CD4-positive, alpha-beta memory T cell (primary cell): ENCODE data around the gene CACNA1C. TPM values are rescaled to one million over a fixed set of nuclear protein-coding genes. Genes with fewer than 3 reads are reported as not detected.

Experiments
- CTCF ChIA-PET: fragments of 350-600 bp; sonication (Branson Sonifier 250); formaldehyde crosslinking; loops from one replicate; lab custom pipeline; 2021; ENCODE audit warnings: inconsistent platforms; ENCODE audit not compliant: partially characterized antibody; lab: Charles Lee
- POLR2A ChIA-PET: fragments of 350-600 bp; sonication (Branson Sonifier 250); formaldehyde crosslinking; loops from one replicate; lab custom pipeline; 2021; ENCODE audit not compliant: partially characterized antibody; lab: Charles Lee
- DNase-seq, 5 donors: peaks; one replicate each; pipeline versions ENCODE4 v3.0.0 to v3.0.0-alpha.2; 2020 to 2022; ENCODE audit warnings: mixed read lengths in 1 of 5
- H3K27ac ChIP-seq: one replicate; pipeline ENCODE4 v1.7.0; 2013; ENCODE audit warnings: low read depth, low read length
- H3K27me3 ChIP-seq: 2 replicates; pipeline ENCODE4 v1.7.0; 2013; ENCODE audit warnings: mild to moderate bottlenecking, low read length, moderate library complexity; ENCODE audit not compliant: insufficient read depth
- H3K36me3 ChIP-seq: 2 replicates; pipeline ENCODE4 v1.7.0; 2013; ENCODE audit warnings: mild to moderate bottlenecking, low read length, moderate library complexity; ENCODE audit not compliant: insufficient read depth
- H3K4me1 ChIP-seq: 2 replicates; pipeline ENCODE4 v1.7.0; 2013; ENCODE audit warnings: mild to moderate bottlenecking, low read length, moderate library complexity; ENCODE audit not compliant: insufficient read depth
- H3K4me3 ChIP-seq, 2 donors: one replicate each; pipeline ENCODE4 v1.7.0; 2013; ENCODE audit warnings: low read length in 2 of 2, mild to moderate bottlenecking in 1 of 2
- H3K9me3 ChIP-seq, 2 donors: one replicate each; pipeline ENCODE4 v1.7.0; 2013; ENCODE audit warnings: low read length in 2 of 2, control low read depth in 1 of 2; ENCODE audit not compliant: control insufficient read depth in 1 of 2
- H3K27ac Mint-ChIP-seq, 7 donors: one replicate each; pipeline ENCODE4 v1.8.0; 2020 to 2021; ENCODE audit warnings: mixed read lengths in 7 of 7, mild to moderate bottlenecking in 6 of 7, inconsistent platforms in 3 of 7, moderate library complexity in 3 of 7
- H3K27me3 Mint-ChIP-seq, 2 donors: one replicate each; pipeline ENCODE4 v1.8.0; 2020 to 2021; ENCODE audit warnings: mixed read lengths in 2 of 2
- H3K36me3 Mint-ChIP-seq, 2 donors: one replicate each; pipeline ENCODE4 v1.8.0; 2020 to 2021; ENCODE audit warnings: mixed read lengths in 2 of 2, inconsistent platforms in 1 of 2, mild to moderate bottlenecking in 1 of 2
- H3K4me1 Mint-ChIP-seq, 4 donors: one replicate each; pipeline ENCODE4 v1.8.0; 2020 to 2021; ENCODE audit warnings: mixed read lengths in 4 of 4, mild to moderate bottlenecking in 1 of 4
- H3K4me3 Mint-ChIP-seq, 8 donors: one replicate each; pipeline ENCODE4 v1.8.0; 2020 to 2021; ENCODE audit warnings: mixed read lengths in 8 of 8, mild to moderate bottlenecking in 7 of 8, moderate library complexity in 6 of 8, inconsistent platforms in 3 of 8
- H3K9me3 Mint-ChIP-seq, 8 donors: one replicate each; pipeline ENCODE4 v1.8.0; 2020 to 2021; ENCODE audit warnings: mixed read lengths in 8 of 8, mild to moderate bottlenecking in 5 of 8, inconsistent platforms in 3 of 8, moderate library complexity in 1 of 8
- intact Hi-C: fragments of 100-400 bp; cut with micrococcal nuclease; formaldehyde crosslinking; loops from one replicate; pipeline ENCODE4 v1.15.1; 2023
- polyA plus RNA-seq, 2 donors: library from polyadenylated mRNA; unstranded; fragments of 300-500 nt; fragmentation: Illumina TruSeq; gene quantifications; one replicate each; pipeline ENCODE4 v1.2.3, GENCODE V29; 2021
- total RNA-seq, 2 experiments: library from RNA; stranded (reverse); gene quantifications; one replicate each; pipeline ENCODE4 v1.2.3, GENCODE V29; 2021

CACNA1C gene
- total and polyA plus RNA-seq, 4 experiments from 2014 or later, result 0.05 to 0.21 (median 0.07) TPM

DNA sequence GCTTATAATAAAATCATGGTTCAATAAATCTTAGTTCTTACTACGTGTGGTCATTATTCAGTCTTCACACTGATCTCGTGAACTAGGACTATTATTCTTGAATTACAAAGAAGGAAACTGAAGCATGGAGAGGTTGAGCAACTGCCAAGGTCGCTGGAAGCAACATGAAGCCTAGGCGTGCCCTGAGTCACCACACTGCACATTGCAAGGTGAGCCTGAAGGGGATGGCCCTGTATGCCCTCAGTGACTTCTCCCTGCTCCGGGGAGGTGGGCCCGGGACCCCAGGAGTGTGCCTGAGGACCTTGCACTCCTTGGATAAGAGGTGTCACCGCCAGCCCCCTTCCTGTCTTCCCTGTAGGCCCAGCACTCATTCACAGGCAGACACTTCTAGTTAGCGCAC, 161.6 kb downstream of the CACNA1C start:
- no peak overlapping the region for H3K27ac Mint-ChIP-seq
- no peaks in the 10 kb centered on the region for H3K9me3 ChIP-seq
- H3K36me3 Mint-ChIP-seq, result no peaks in the 10 kb centered on the region
- ChIA-PET CTCF (no interaction called here), POLR2A (no interaction called here)
- no peaks in the 10 kb centered on the region for H3K27me3 ChIP-seq
- no peaks in the 10 kb centered on the region for H3K36me3 ChIP-seq
- intact Hi-C loops, result no loop called here
- H3K4me3 Mint-ChIP-seq, result no peak overlapping the region
- H3K4me1 ChIP-seq, result no peaks in the 10 kb centered on the region
- H3K4me3 ChIP-seq, result no peak overlapping the region
- no peak overlapping the region for H3K27ac ChIP-seq
- H3K4me1 Mint-ChIP-seq, result no peaks in the 10 kb centered on the region
- H3K9me3 Mint-ChIP-seq, result peaks cover 0 to 2% (median 0%) of the 10 kb centered on the region in 8 donors
- no peak for DNase-seq
- H3K27me3 Mint-ChIP-seq, result peaks cover 8 to 15% of the 10 kb centered on the region in 2 donors

DNA sequence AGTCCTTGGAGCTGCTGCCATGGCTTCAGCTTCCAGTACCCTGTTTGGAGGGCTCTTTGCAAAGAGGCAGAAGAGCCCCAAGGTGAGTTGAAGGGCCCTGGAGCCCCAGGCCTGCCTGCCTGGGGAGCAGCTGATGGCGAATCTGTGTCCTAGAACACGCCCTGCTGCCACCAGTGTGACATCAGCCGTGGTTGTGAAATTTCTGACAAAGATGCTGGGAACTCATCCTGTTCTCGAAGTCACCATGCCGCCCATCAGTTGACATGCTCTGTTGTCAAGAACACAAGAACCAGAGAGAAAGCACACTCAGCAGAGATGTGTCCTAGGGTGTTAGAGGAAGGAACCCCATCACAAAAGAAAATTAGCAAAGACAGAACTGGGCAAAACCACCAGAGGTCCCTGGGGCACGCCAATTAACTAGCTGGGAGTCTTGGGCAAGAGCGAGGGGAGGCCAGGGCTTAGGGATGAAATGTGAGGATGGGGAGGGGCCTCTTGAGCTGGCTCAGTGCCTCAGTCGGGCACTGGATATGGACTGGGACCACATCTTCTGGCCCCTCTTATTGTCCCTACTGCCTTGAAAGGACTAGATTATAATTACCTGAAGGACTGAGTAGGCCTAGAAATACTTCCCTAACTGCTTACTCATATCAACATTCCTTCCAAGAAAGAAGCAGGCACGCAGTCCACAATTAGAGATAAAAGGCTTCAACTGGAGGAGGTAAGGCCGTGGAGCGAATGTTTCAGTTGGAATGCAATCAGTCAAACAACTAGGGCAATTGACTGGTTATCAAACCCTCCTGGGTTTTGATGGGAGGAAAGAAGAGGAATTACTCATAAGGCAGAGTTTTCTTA, 163.1 kb downstream of the CACNA1C start:
- Histone ChIP-seq H3K36me3 (no peaks in the 10 kb centered on the region), H3K27me3 (no peaks in the 10 kb centered on the region), H3K4me3 (no peak overlapping the region), H3K27ac (no peak overlapping the region), H3K9me3 (no peaks in the 10 kb centered on the region), H3K4me1 (no peaks in the 10 kb centered on the region)
- DNase-seq, result no peak
- intact Hi-C loops, result no loop called here
- no peaks in the 10 kb centered on the region for H3K4me1 Mint-ChIP-seq
- peaks cover 0 to 2% (median 0%) of the 10 kb centered on the region in 8 donors for H3K9me3 Mint-ChIP-seq
- H3K4me3 Mint-ChIP-seq, result no peak overlapping the region
- no peaks in the 10 kb centered on the region for H3K36me3 Mint-ChIP-seq
- CTCF ChIA-PET, result no interaction called here
- peaks cover 9 to 13% of the 10 kb centered on the region in 2 donors for H3K27me3 Mint-ChIP-seq
- H3K27ac Mint-ChIP-seq, result no peak overlapping the region
- POLR2A ChIA-PET, result no interaction called here

DNA sequence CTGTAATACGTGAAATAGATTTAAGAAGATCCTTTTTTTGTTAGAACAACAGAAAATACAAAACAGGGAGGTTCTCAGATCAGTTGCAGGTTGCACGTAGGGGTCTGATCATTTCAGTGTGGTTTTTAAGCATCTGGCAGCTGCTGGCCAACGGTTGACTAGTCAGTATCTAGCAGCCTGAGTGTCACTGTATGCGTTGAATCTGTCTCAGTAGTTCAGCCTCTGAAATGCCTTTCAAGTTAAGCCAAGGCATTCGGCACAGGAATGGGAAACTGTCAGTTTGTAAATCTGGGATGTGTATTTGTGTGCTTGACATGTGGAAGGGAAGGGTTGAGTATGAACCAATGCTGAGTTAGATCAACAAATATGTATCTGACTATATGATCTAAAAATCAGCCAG, 165.9 kb downstream of the CACNA1C start:
- H3K4me3 ChIP-seq, result no peak overlapping the region
- Mint-ChIP-seq H3K36me3 (no peaks in the 10 kb centered on the region), H3K27me3 (peaks cover 10 to 11% of the 10 kb centered on the region in 2 donors), H3K4me1 (no peaks in the 10 kb centered on the region), H3K9me3 (peaks cover 0 to 2% (median 0%) of the 10 kb centered on the region in 8 donors), H3K4me3 (no peak overlapping the region), H3K27ac (no peak overlapping the region)
- ChIA-PET POLR2A (no interaction called here), CTCF (no interaction called here)
- intact Hi-C loops, result no loop called here
- no peak overlapping the region for H3K27ac ChIP-seq
- DNase-seq, result no peak
- H3K4me1 ChIP-seq, result no peaks in the 10 kb centered on the region
- H3K9me3 ChIP-seq, result no peaks in the 10 kb centered on the region
- H3K27me3 ChIP-seq, result no peaks in the 10 kb centered on the region
- no peaks in the 10 kb centered on the region for H3K36me3 ChIP-seq

DNA sequence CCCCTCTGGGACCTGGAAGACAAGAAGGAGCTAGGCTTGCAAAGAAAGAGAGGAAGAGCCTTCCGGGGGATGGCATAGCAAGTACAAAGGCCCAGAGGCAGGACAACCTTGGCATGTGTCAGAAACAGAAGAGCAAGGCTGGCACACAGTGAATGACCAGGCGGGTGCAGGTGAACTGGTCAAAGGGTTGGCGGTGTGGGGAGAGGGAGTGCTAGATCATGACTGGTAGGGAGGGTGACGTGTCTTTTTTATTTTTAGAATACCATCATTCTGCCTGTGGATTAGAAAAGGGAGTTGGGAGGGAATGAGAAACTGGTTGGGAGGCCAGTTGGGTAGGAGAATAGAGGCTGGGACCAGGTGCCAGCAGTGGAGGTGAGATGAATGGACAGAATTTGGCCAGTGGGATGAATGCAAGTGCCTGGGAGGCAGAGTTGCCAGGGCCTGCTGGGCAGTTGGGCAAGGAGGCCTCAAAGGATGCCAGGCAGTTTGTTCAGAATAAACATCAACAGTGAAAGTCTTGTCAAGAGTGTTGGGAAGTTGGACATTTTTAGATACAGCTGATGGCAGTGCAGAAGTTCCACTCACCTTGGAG, 168.3 kb downstream of the CACNA1C start:
- CTCF ChIA-PET, result no interaction called here
- H3K27ac ChIP-seq, result no peak overlapping the region
- H3K9me3 ChIP-seq, result no peaks in the 10 kb centered on the region
- Mint-ChIP-seq H3K4me1 (no peaks in the 10 kb centered on the region), H3K4me3 (no peak overlapping the region), H3K9me3 (no peaks in the 10 kb centered on the region), H3K27me3 (peaks cover 8 to 11% of the 10 kb centered on the region in 2 donors), H3K27ac (no peak overlapping the region), H3K36me3 (no peaks in the 10 kb centered on the region)
- H3K36me3 ChIP-seq, result no peaks in the 10 kb centered on the region
- no peaks in the 10 kb centered on the region for H3K27me3 ChIP-seq
- DNase-seq, result no peak
- intact Hi-C loops, result no loop called here
- no peaks in the 10 kb centered on the region for H3K4me1 ChIP-seq
- POLR2A ChIA-PET, result no interaction called here
- no peak overlapping the region for H3K4me3 ChIP-seq

DNA sequence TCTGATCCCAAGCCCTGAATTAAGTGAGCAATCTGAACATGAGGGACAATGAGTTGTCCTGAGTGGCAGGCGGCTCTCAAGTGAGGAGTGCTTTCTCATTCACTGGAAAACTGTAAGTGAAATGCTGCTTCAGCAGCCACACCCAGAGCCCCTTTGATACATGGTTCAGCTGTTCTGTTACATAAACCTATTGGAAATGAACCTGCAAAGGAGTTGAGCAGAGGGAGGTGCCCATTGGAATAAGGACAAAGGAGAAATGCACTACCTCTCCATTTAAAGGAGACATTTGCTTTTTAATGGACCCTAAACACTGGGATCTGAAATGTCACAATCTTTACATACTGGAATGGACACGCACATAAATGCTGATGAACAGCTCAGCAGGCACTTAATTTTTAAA, 169.9 kb downstream of the CACNA1C start:
- Histone ChIP-seq H3K4me3 (no peak overlapping the region), H3K27ac (no peak overlapping the region), H3K9me3 (no peaks in the 10 kb centered on the region), H3K36me3 (no peaks in the 10 kb centered on the region), H3K4me1 (no peaks in the 10 kb centered on the region), H3K27me3 (no peaks in the 10 kb centered on the region)
- POLR2A ChIA-PET, result no interaction called here
- intact Hi-C loops, result no loop called here
- no peak for DNase-seq
- H3K4me1 Mint-ChIP-seq, result no peaks in the 10 kb centered on the region
- no peak overlapping the region for H3K27ac Mint-ChIP-seq
- H3K27me3 Mint-ChIP-seq, result peaks cover 9 to 15% of the 10 kb centered on the region in 2 donors
- no peak overlapping the region for H3K4me3 Mint-ChIP-seq
- no peaks in the 10 kb centered on the region for H3K9me3 Mint-ChIP-seq
- no peaks in the 10 kb centered on the region for H3K36me3 Mint-ChIP-seq
- CTCF ChIA-PET, result no interaction called here

DNA sequence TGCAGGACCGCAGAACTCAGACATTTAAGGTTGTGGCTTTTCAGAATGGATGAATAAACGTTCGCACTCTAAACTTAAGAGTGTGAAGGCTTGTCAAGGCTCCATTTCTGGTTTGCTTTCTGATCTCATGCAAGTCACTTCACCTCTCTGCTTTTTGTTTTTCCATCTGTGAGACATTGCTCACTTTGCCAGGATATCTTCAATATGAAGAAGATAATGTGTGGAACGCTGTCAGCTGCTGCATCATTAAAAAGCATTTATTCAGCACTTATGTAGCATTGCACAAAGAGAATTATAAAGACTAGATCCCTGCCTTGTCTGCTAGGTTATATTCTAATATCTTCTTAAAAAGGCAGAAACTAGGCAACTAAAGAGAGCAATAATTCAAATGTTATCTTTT, 172.2 kb downstream of the CACNA1C start:
- DNase-seq, result no peak
- H3K27me3 Mint-ChIP-seq, result peaks cover 5 to 25% of the 10 kb centered on the region in 2 donors
- intact Hi-C loops, result no loop called here
- no peaks in the 10 kb centered on the region for H3K4me1 Mint-ChIP-seq
- H3K9me3 Mint-ChIP-seq, result peaks cover 0 to 2% (median 0%) of the 10 kb centered on the region in 8 donors
- POLR2A ChIA-PET, result no interaction called here
- no peaks in the 10 kb centered on the region for H3K27me3 ChIP-seq
- no peak overlapping the region for H3K4me3 ChIP-seq
- no peak overlapping the region for H3K4me3 Mint-ChIP-seq
- no peaks in the 10 kb centered on the region for H3K4me1 ChIP-seq
- no peak overlapping the region for H3K27ac Mint-ChIP-seq
- CTCF ChIA-PET, result no interaction called here
- no peak overlapping the region for H3K27ac ChIP-seq
- no peaks in the 10 kb centered on the region for H3K36me3 Mint-ChIP-seq
- no peaks in the 10 kb centered on the region for H3K36me3 ChIP-seq
- H3K9me3 ChIP-seq, result no peaks in the 10 kb centered on the region

DNA sequence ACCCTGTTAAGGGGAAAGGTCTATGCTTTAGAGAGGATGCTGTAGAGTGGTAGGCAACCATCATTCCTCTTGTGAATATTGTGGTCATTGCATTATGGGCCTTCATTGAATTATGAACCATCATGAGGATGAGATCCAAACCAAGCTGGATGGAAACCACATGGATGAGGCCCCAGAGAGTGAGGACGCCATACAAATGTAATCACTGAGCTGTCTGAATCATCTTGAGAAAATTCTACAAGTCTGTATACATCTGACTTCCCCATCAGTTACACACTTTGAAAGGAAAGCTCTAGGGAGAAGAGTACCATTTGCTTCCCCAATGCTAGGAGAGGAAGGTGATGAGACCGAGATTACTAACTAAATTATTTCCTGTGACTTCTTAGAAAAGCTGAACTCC, 172.9 kb downstream of the CACNA1C start:
- POLR2A ChIA-PET, result no interaction called here
- H3K27ac Mint-ChIP-seq, result no peak overlapping the region

More for the DNA sequence above, 172.9 kb downstream of the CACNA1C start:
- H3K9me3 Mint-ChIP-seq, result peaks cover 0 to 2% (median 0%) of the 10 kb centered on the region in 8 donors
- intact Hi-C loops, result no loop called here
- no peaks in the 10 kb centered on the region for H3K36me3 Mint-ChIP-seq
- no peak overlapping the region for H3K27ac ChIP-seq
- no peaks in the 10 kb centered on the region for H3K4me1 ChIP-seq
- no peaks in the 10 kb centered on the region for H3K27me3 ChIP-seq
- no peak for DNase-seq
- H3K9me3 ChIP-seq, result no peaks in the 10 kb centered on the region
- H3K27me3 Mint-ChIP-seq, result peaks cover 3 to 26% of the 10 kb centered on the region in 2 donors
- H3K36me3 ChIP-seq, result no peaks in the 10 kb centered on the region
- no peaks in the 10 kb centered on the region for H3K4me1 Mint-ChIP-seq
- CTCF ChIA-PET, result no interaction called here
- H3K4me3 Mint-ChIP-seq, result no peak overlapping the region
- no peak overlapping the region for H3K4me3 ChIP-seq
